NCI-H2029 (cell line): ENCODE results near the gene CSNK1D.

ENCODE experiments used
- DNase-seq: peaks from one replicate; lab custom pipeline; 2025; lab: John Stamatoyannopoulos, UW

The CSNK1D gene

GRCh38 chr17:82249896-82250581 is 23.5 kb downstream of the CSNK1D start:
- DNase-seq: no peak

GRCh38 chr17:82248815-82249674 is 24.5 kb downstream of the CSNK1D start:
- DNase-seq: no peak

- no peak for DNase-seq
Observed at GRCh38 chr17:82247856-82248671, 25.4 kb downstream of the CSNK1D start.

GRCh38 chr17:82247182-82247823 is 26.2 kb downstream of the CSNK1D start:
- DNase-seq: no peak

- DNase-seq: no peak
Observed at GRCh38 chr17:82246365-82247181, 26.9 kb downstream of the CSNK1D start.

GRCh38 chr17:82246040-82246364 is 27.5 kb downstream of the CSNK1D start:
- no peak for DNase-seq

GRCh38 chr17:82245134-82246039 is 28.1 kb downstream of the CSNK1D start:
- no peak for DNase-seq

- no peak for DNase-seq
Observed at GRCh38 chr17:82244413-82245133, 28.9 kb downstream of the CSNK1D start.

- DNase-seq: no peak
Observed at GRCh38 chr17:82243648-82244412, 29.7 kb downstream of the CSNK1D start.

- DNase-seq: no peak
Observed at GRCh38 chr17:82242977-82243647, 30.4 kb downstream of the CSNK1D start.

- DNase-seq: no peak
Observed at GRCh38 chr17:82242698-82242976, 30.9 kb downstream of the CSNK1D start.

- DNase-seq: no peak
Observed at GRCh38 chr17:82241926-82242697, 31.4 kb downstream of the CSNK1D start.

GRCh38 chr17:82241183-82241925 is 32.1 kb downstream of the CSNK1D start:
- no peak for DNase-seq

- no peak for DNase-seq
Observed at GRCh38 chr17:82240506-82241182, 32.9 kb downstream of the CSNK1D start.

GRCh38 chr17:82239926-82240505 is 33.5 kb downstream of the CSNK1D start:
- DNase-seq: no peak

GRCh38 chr17:82239401-82239925 is 34.0 kb downstream of the CSNK1D start:
- no peak for DNase-seq
